Hepatic stellate cell (primary cell): ENCODE measurements around the gene IFNA10.
"Not testable (repeated sequence)": the region's sequence is repeated elsewhere in the genome, so short reads cannot be mapped to it uniquely, and the experiment has no call there.

Source experiments
- DNase-seq: peaks from one replicate; pipeline ENCODE4 v3.0.0; 2011; ENCODE audit warnings: low spot score

Gene IFNA10

GRCh38 chr9:21207043-21207442 lies at the start of gene IFNA10:
Gene IFNA10 (minus strand): TSS chr9:21207143. CDS start chr9:21207097, 46 bp downstream.
- not testable (repeated sequence) for DNase-seq

- DNase-seq: no peak
These were observed 48.7 kb upstream of the IFNA10 start for GRCh38 chr9:21255538-21256212.

- peak; percentile 8 for DNase-seq
These were observed 46.0 kb upstream of the IFNA10 start for GRCh38 chr9:21252721-21253547.

GRCh38 chr9:21251638-21252037 lies 44.7 kb upstream of the IFNA10 start:
- DNase-seq: no peak

GRCh38 chr9:21251190-21251589 lies 44.2 kb upstream of the IFNA10 start:
- DNase-seq: no peak

- no peak for DNase-seq
These were observed 37.9 kb upstream of the IFNA10 start for GRCh38 chr9:21244836-21245235.

- no peak for DNase-seq
These were observed 33.0 kb upstream of the IFNA10 start, which contains the start of gene IFNA14 for GRCh38 chr9:21239911-21240310. Gene IFNA14 (minus strand): TSS chr9:21240005. CDS start chr9:21239935, 70 bp downstream.

- not testable (repeated sequence) for DNase-seq
These were observed 29.4 kb upstream of the IFNA10 start for GRCh38 chr9:21236360-21236714.

- DNase-seq: peak; percentile 5
These were observed 28.8 kb upstream of the IFNA10 start for GRCh38 chr9:21235468-21236359.

- DNase-seq: no peak
These were observed 27.3 kb upstream of the IFNA10 start for GRCh38 chr9:21234153-21234687.

GRCh38 chr9:21233258-21233657 lies 26.3 kb upstream of the IFNA10 start:
- DNase-seq: no peak

- DNase-seq: no peak
These were observed 21.2 kb upstream of the IFNA10 start, which contains the start of gene IFNA17 for GRCh38 chr9:21228122-21228521. Gene IFNA17 (minus strand): TSS chr9:21228222. CDS start chr9:21228173, 49 bp downstream.

- not testable (repeated sequence) for DNase-seq
These were observed 10.3 kb upstream of the IFNA10 start, which contains the start of gene IFNA16 for GRCh38 chr9:21217211-21217610. Gene IFNA16 (minus strand): TSS chr9:21217311. CDS start chr9:21217305, 6 bp downstream.

- not testable (repeated sequence) for DNase-seq
These were observed 6.7 kb upstream of the IFNA10 start for GRCh38 chr9:21213411-21214326.

GRCh38 chr9:21212160-21212559 lies 5.2 kb upstream of the IFNA10 start:
- DNase-seq: not testable (repeated sequence)

- DNase-seq: not testable (repeated sequence)
These were observed 3.8 kb upstream of the IFNA10 start for GRCh38 chr9:21210782-21211181.

GRCh38 chr9:21210311-21210710 lies 3.4 kb upstream of the IFNA10 start:
- no peak for DNase-seq

- DNase-seq: no peak
These were observed 1.7 kb downstream of the IFNA10 start for GRCh38 chr9:21205204-21205603.

GRCh38 chr9:21202105-21202504 lies 4.8 kb downstream of the IFNA10 start, which contains the start of gene IFNA7:
Gene IFNA7 (minus strand): TSS chr9:21202205. CDS start chr9:21202165, 40 bp downstream.
- not testable (repeated sequence) for DNase-seq
